Naive thymus-derived CD4-positive, alpha-beta T cell (primary cell): ENCODE data around the gene GLRX2. TPM values are rescaled to one million over a fixed set of nuclear protein-coding genes. Genes with fewer than 3 reads are reported as not detected.

ENCODE experiments used
- ATAC-seq: fragments of 150-1000 bp; cut with Tn5 transposase; 2 replicates; pipeline ENCODE4 v1.10.0; 2021; ENCODE audit warnings: mild to moderate bottlenecking, moderate library complexity
- CTCF ChIA-PET: fragments of 350-600 bp; sonication (Branson Sonifier 250); formaldehyde crosslinking; loops from one replicate; lab custom pipeline; 2021; ENCODE audit warnings: antibody characterized with exemption; lab: Charles Lee
- POLR2A ChIA-PET: fragments of 350-600 bp; sonication (Branson Sonifier 250); formaldehyde crosslinking; loops from one replicate; lab custom pipeline; 2021; ENCODE audit warnings: antibody characterized with exemption, inconsistent platforms; lab: Charles Lee
- DNase-seq, 9 donors: peaks; one replicate each; pipeline versions ENCODE4 v3.0.0 to v3.0.0-alpha.2; 2020 to 2022; ENCODE audit warnings: mixed read lengths in 1 of 9
- H3K27ac ChIP-seq: one replicate; pipeline ENCODE4 v1.7.0; 2013; ENCODE audit warnings: mild to moderate bottlenecking, low read depth, low read length, moderate library complexity
- H3K27me3 ChIP-seq, 2 donors: one replicate each; pipeline ENCODE4 v1.7.0; 2013; ENCODE audit warnings: low read length in 2 of 2, mild to moderate bottlenecking in 2 of 2, moderate library complexity in 2 of 2; ENCODE audit not compliant: control insufficient read depth in 2 of 2, insufficient read depth in 2 of 2
- H3K36me3 ChIP-seq, 3 experiments: 1 replicate in 2 of 3; 2 replicates in 1 of 3; pipeline ENCODE4 v1.7.0; 2013; ENCODE audit warnings: low read length in 3 of 3, mild to moderate bottlenecking in 3 of 3, moderate library complexity in 1 of 3; ENCODE audit not compliant: insufficient read depth in 3 of 3, control insufficient read depth in 2 of 3
- H3K4me1 ChIP-seq, 2 donors: one replicate each; pipeline ENCODE4 v1.7.0; 2013; ENCODE audit warnings: low read length in 2 of 2, mild to moderate bottlenecking in 2 of 2, moderate library complexity in 1 of 2; ENCODE audit not compliant: control insufficient read depth in 2 of 2, insufficient read depth in 2 of 2
- H3K4me3 ChIP-seq: 2 replicates; pipeline ENCODE4 v1.7.0; 2013; ENCODE audit warnings: mild to moderate bottlenecking, low read length
- H3K9me3 ChIP-seq, 3 experiments: 1 replicate in 2 of 3; 2 replicates in 1 of 3; pipeline ENCODE4 v1.7.0; 2013; ENCODE audit warnings: low read length in 3 of 3; ENCODE audit not compliant: control insufficient read depth in 2 of 3
- H3K27ac Mint-ChIP-seq, 9 donors: one replicate each; pipeline ENCODE4 v1.8.0; 2020 to 2022; ENCODE audit warnings: mixed read lengths in 9 of 9, mild to moderate bottlenecking in 8 of 9, moderate library complexity in 5 of 9, inconsistent platforms in 2 of 9
- H3K27me3 Mint-ChIP-seq, 5 donors: one replicate each; pipeline ENCODE4 v1.8.0; 2021 to 2022; ENCODE audit warnings: mixed read lengths in 5 of 5, mild to moderate bottlenecking in 1 of 5
- H3K36me3 Mint-ChIP-seq, 5 donors: one replicate each; pipeline ENCODE4 v1.8.0; 2020 to 2022; ENCODE audit warnings: mixed read lengths in 5 of 5, mild to moderate bottlenecking in 3 of 5, inconsistent platforms in 1 of 5
- H3K4me1 Mint-ChIP-seq, 7 donors: one replicate each; pipeline ENCODE4 v1.8.0; 2020 to 2022; ENCODE audit warnings: mixed read lengths in 7 of 7, mild to moderate bottlenecking in 3 of 7, inconsistent platforms in 1 of 7
- H3K4me3 Mint-ChIP-seq, 10 donors: one replicate each; pipeline ENCODE4 v1.8.0; 2020 to 2022; ENCODE audit warnings: mild to moderate bottlenecking in 10 of 10, mixed read lengths in 10 of 10, moderate library complexity in 6 of 10, inconsistent platforms in 2 of 10
- H3K9me3 Mint-ChIP-seq, 11 donors: one replicate each; pipeline ENCODE4 v1.8.0; 2020 to 2022; ENCODE audit warnings: mixed read lengths in 11 of 11, mild to moderate bottlenecking in 4 of 11, inconsistent platforms in 1 of 11, moderate library complexity in 1 of 11
- intact Hi-C, 2 donors: fragments of 100-400 bp; cut with micrococcal nuclease; formaldehyde crosslinking; loops; one replicate each; pipeline ENCODE4 v1.15.1; 2023
- polyA plus RNA-seq, 2 donors: library from polyadenylated mRNA; unstranded; fragments of 300-500 nt; fragmentation: Illumina TruSeq; gene quantifications; one replicate each; pipeline ENCODE4 v1.2.3, GENCODE V29; 2021
- total RNA-seq, 6 experiments: library from RNA in 5 of 6; stranded (reverse) in 5 of 6; gene quantifications; 1 replicate in 5 of 6; 2 replicates in 1 of 6; pipeline ENCODE4 v1.2.3 and lab custom pipeline; 2021 to 2026

The GLRX2 gene
- total and polyA plus RNA-seq, 7 experiments from 2014 or later: 6.8 to 18.8 (median 11.4) TPM

- intact Hi-C loops: no loop called here
- H3K4me1 Mint-ChIP-seq: no peaks in the 10 kb centered on the region
- peaks cover 0 to 39% (median 33%) of the 10 kb centered on the region in 5 donors for H3K36me3 Mint-ChIP-seq
- H3K27ac ChIP-seq: no peak overlapping the region
- H3K9me3 Mint-ChIP-seq: no peaks in the 10 kb centered on the region
- H3K4me3 ChIP-seq: no peak overlapping the region
- no peaks in the 10 kb centered on the region for H3K9me3 ChIP-seq
- ChIA-PET POLR2A (interaction anchor here (1.0 to 2.2 kb wide), 2 partner anchors 25 to 273 kb away, joined by 3 to 7 read pairs; partner anchors contain the start of genes RO60 and UCHL5), CTCF (no interaction called here)
- H3K27ac Mint-ChIP-seq: no peak overlapping the region
- DNase-seq (no peak), ATAC-seq (no peak)
- no peaks in the 10 kb centered on the region for H3K27me3 ChIP-seq
- no peaks in the 10 kb centered on the region for H3K27me3 Mint-ChIP-seq
- peaks cover 9 to 58% (median 13%) of the 10 kb centered on the region in 3 experiments for H3K36me3 ChIP-seq
- H3K4me3 Mint-ChIP-seq: no peak overlapping the region
- no peaks in the 10 kb centered on the region for H3K4me1 ChIP-seq
Measured at GRCh38 chr1:193083365-193084088, 21.7 kb downstream of the GLRX2 start.

- DNase-seq: no peak
- ChIA-PET CTCF (interaction anchor here (0.7 kb wide), 1 partner anchor 8 kb away, joined by 3 read pairs; no protein-coding TSS in a partner anchor), POLR2A (no interaction called here)
- peaks cover 0 to 16% (median 2%) of the 10 kb centered on the region in 7 donors for H3K4me1 Mint-ChIP-seq
- H3K27ac Mint-ChIP-seq: no peak overlapping the region
- Histone ChIP-seq H3K36me3 (peaks cover 9 to 50% (median 13%) of the 10 kb centered on the region in 3 experiments), H3K9me3 (no peaks in the 10 kb centered on the region), H3K27me3 (no peaks in the 10 kb centered on the region), H3K27ac (no peak overlapping the region), H3K4me1 (no peaks in the 10 kb centered on the region), H3K4me3 (no peak overlapping the region)
- H3K9me3 Mint-ChIP-seq: peaks cover 0 to 11% (median 0%) of the 10 kb centered on the region in 11 donors
- intact Hi-C loops: no loop called here
- H3K36me3 Mint-ChIP-seq: peaks cover 6 to 49% (median 45%) of the 10 kb centered on the region in 5 donors
- H3K4me3 Mint-ChIP-seq: no peak overlapping the region
- ATAC-seq: no peak
- H3K27me3 Mint-ChIP-seq: no peaks in the 10 kb centered on the region
Measured at GRCh38 chr1:193079187-193079586, 26.0 kb downstream of the GLRX2 start.

- intact Hi-C loops: no loop called here
- H3K36me3 Mint-ChIP-seq: peaks cover 6 to 51% (median 44%) of the 10 kb centered on the region in 5 donors
Measured at GRCh38 chr1:193077991-193078390, 27.2 kb downstream of the GLRX2 start.

GRCh38 chr1:193070942-193071341 lies 34.3 kb downstream of the GLRX2 start:
- peaks cover 0 to 28% (median 17%) of the 10 kb centered on the region in 5 donors for H3K36me3 Mint-ChIP-seq
- H3K27me3 ChIP-seq: no peaks in the 10 kb centered on the region
- intact Hi-C loops: loop anchor here in 1 of 2 donors (1.0 kb wide), 2 partner anchors 12 to 14 kb away; partner anchors contain the start of genes RO60 and UCHL5
- H3K4me3 Mint-ChIP-seq: peak overlapping the region in 2 of 10 donors; percentile 20 to 23
- peak overlapping the region in 7 of 9 donors; percentile 24 to 88 (median 43) for H3K27ac Mint-ChIP-seq
- ChIA-PET CTCF (no interaction called here), POLR2A (interaction anchor here (1.5 to 1.6 kb wide), 2 partner anchors 9 to 12 kb away, joined by 4 to 6 read pairs; partner anchors contain the start of genes RO60 and UCHL5)
- no peaks in the 10 kb centered on the region for H3K9me3 ChIP-seq
- ATAC-seq (peak; percentile 46), DNase-seq (peak in 1 of 9 donors; percentile 10)
- peaks cover 0 to 1% (median 0%) of the 10 kb centered on the region in 11 donors for H3K9me3 Mint-ChIP-seq
- H3K4me1 ChIP-seq: peaks cover 8 to 25% of the 10 kb centered on the region in 2 donors
- peaks cover 21 to 68% (median 46%) of the 10 kb centered on the region in 7 donors for H3K4me1 Mint-ChIP-seq
- H3K4me3 ChIP-seq: no peak overlapping the region
- H3K36me3 ChIP-seq: no peaks in the 10 kb centered on the region
- H3K27ac ChIP-seq: peak overlapping the region; percentile 20
- H3K27me3 Mint-ChIP-seq: no peaks in the 10 kb centered on the region

More at GRCh38 chr1:193077991-193078390, 27.2 kb downstream of the GLRX2 start:
- ChIA-PET POLR2A (no interaction called here), CTCF (no interaction called here)
- H3K4me1 ChIP-seq: no peaks in the 10 kb centered on the region
- DNase-seq (no peak), ATAC-seq (no peak)
- Mint-ChIP-seq H3K27ac (no peak overlapping the region), H3K9me3 (peaks cover 0 to 11% (median 0%) of the 10 kb centered on the region in 11 donors), H3K4me3 (no peak overlapping the region), H3K4me1 (peaks cover 0 to 17% (median 2%) of the 10 kb centered on the region in 7 donors), H3K27me3 (no peaks in the 10 kb centered on the region)
- H3K4me3 ChIP-seq: no peak overlapping the region
- no peaks in the 10 kb centered on the region for H3K27me3 ChIP-seq
- H3K36me3 ChIP-seq: peaks cover 2 to 38% (median 3%) of the 10 kb centered on the region in 3 experiments
- H3K27ac ChIP-seq: no peak overlapping the region
- H3K9me3 ChIP-seq: no peaks in the 10 kb centered on the region

- Mint-ChIP-seq H3K4me3 (peak overlapping the region in 2 of 10 donors; percentile 3 to 30), H3K36me3 (peaks cover 0 to 24% (median 14%) of the 10 kb centered on the region in 5 donors), H3K27me3 (no peaks in the 10 kb centered on the region), H3K9me3 (peaks cover 0 to 1% (median 0%) of the 10 kb centered on the region in 11 donors), H3K27ac (peak overlapping the region in 8 of 9 donors; percentile 5 to 83 (median 72)), H3K4me1 (peaks cover 26 to 68% (median 52%) of the 10 kb centered on the region in 7 donors)
- POLR2A ChIA-PET: interaction anchor here (1.5 to 1.6 kb wide), 2 partner anchors 8 to 11 kb away, joined by 4 to 6 read pairs; partner anchors contain the start of genes RO60 and UCHL5
- Histone ChIP-seq H3K9me3 (no peaks in the 10 kb centered on the region), H3K36me3 (no peaks in the 10 kb centered on the region), H3K4me3 (no peak overlapping the region), H3K27ac (no peak overlapping the region), H3K4me1 (peaks cover 8 to 25% of the 10 kb centered on the region in 2 donors), H3K27me3 (no peaks in the 10 kb centered on the region)
- CTCF ChIA-PET: no interaction called here
- DNase-seq (no peak), ATAC-seq (no peak)
- intact Hi-C loops: loop anchor here in 1 of 2 donors (1.0 kb wide), 1 partner anchor 11 kb away; the partner anchor contains the start of genes RO60 and UCHL5
Measured at GRCh38 chr1:193070386-193070753, 34.8 kb downstream of the GLRX2 start.

- no peaks in the 10 kb centered on the region for H3K27me3 ChIP-seq
- ChIA-PET CTCF (no interaction called here), POLR2A (interaction anchor here (1.5 to 1.6 kb wide), 2 partner anchors 8 to 11 kb away, joined by 4 to 6 read pairs; partner anchors contain the start of genes RO60 and UCHL5)
- no peaks in the 10 kb centered on the region for H3K36me3 ChIP-seq
- intact Hi-C loops: loop anchor here (1.0 to 10.0 kb wide), 3 partner anchors 11 to 1225 kb away; partner anchors contain the start of genes RO60 (in 1 of the 2) and UCHL5 (in 1 of the 2)
- no peak overlapping the region for H3K27ac ChIP-seq
- no peaks in the 10 kb centered on the region for H3K9me3 ChIP-seq
- Mint-ChIP-seq H3K9me3 (peaks cover 0 to 1% (median 0%) of the 10 kb centered on the region in 11 donors), H3K36me3 (peaks cover 0 to 22% (median 14%) of the 10 kb centered on the region in 5 donors), H3K27ac (peak overlapping the region in 8 of 9 donors; percentile 5 to 83 (median 72)), H3K4me3 (peak overlapping the region in 2 of 10 donors; percentile 3 to 30), H3K4me1 (peaks cover 31 to 69% (median 57%) of the 10 kb centered on the region in 7 donors), H3K27me3 (no peaks in the 10 kb centered on the region)
- no peak for DNase-seq
- peaks cover 8 to 25% of the 10 kb centered on the region in 2 donors for H3K4me1 ChIP-seq
- peak; percentile 27 for ATAC-seq
- no peak overlapping the region for H3K4me3 ChIP-seq
Measured at GRCh38 chr1:193069748-193070385, 35.3 kb downstream of the GLRX2 start.
